Epithelial cell of esophagus (primary cell): ENCODE data around the gene CBX3.
"Not testable (repeated sequence)": the region's sequence is repeated elsewhere in the genome, so short reads cannot be mapped to it uniquely, and the experiment has no call there.

Source experiments
- DNase-seq: peaks from one replicate; pipeline ENCODE4 v3.0.0; 2010; ENCODE audit warnings: low read depth
- H3K4me3 ChIP-seq: 2 replicates; pipeline ENCODE4 v1.5.1; 2011; ENCODE audit warnings: mild to moderate bottlenecking, low read length, control low read depth
- TF ChIP-seq, protein P1 (sequence below): IDR thresholded peaks from 2 replicates; pipeline ENCODE4 v1.5.1; 2011; ENCODE audit warnings: low read depth, mild to moderate bottlenecking, low read length, control low read depth, inconsistent platforms; ENCODE audit not compliant: insufficient read depth; ENCODE audit errors: missing control alignments

The CBX3 gene

DNA sequence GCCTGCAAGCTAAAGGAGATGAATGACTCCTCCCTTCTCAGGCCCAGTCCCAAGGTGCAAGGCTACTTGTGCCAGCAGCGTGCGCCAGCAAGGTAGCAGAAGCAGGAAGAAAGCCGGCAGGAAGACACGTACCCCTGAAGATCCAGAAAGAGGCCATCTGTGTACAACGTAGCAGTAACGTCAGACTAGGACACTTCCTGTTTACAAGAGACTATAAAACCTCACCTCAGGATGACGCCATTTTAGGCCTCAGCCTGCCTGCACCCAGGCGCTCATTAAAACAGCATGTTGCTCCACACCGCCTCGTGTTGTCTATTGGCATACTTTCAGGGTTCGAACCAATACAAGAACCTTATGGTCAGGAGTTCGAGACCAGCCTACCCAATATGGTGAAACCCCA lies 48.7 kb downstream of the CBX3 start:
- TF ChIP-seq, protein P1, sequence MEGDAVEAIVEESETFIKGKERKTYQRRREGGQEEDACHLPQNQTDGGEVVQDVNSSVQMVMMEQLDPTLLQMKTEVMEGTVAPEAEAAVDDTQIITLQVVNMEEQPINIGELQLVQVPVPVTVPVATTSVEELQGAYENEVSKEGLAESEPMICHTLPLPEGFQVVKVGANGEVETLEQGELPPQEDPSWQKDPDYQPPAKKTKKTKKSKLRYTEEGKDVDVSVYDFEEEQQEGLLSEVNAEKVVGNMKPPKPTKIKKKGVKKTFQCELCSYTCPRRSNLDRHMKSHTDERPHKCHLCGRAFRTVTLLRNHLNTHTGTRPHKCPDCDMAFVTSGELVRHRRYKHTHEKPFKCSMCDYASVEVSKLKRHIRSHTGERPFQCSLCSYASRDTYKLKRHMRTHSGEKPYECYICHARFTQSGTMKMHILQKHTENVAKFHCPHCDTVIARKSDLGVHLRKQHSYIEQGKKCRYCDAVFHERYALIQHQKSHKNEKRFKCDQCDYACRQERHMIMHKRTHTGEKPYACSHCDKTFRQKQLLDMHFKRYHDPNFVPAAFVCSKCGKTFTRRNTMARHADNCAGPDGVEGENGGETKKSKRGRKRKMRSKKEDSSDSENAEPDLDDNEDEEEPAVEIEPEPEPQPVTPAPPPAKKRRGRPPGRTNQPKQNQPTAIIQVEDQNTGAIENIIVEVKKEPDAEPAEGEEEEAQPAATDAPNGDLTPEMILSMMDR, result no peak
- no peak overlapping the region for H3K4me3 ChIP-seq
- no peak for DNase-seq

DNA sequence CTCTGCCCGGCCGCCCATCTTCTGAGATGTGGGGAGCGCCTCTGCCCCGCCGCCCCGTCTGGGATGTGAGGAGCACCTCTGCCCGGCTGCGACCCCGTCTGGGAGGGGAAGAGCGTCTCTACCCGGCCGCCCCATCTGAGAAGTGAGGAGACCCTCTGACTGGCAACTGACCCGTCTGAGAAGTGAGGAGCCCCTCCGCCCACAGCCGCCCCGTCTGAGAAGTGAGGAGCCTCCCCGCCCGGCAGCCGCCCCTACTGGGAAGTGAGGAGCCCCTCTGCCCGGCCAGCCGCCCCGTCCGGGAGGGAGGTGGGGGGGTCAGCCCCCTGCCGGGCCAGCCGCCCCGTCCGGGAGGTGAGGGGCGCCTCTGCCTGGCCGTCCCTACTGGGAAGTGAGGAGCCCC lies 60.3 kb downstream of the CBX3 start:
- DNase-seq, H3K4me3 ChIP-seq: not testable (repeated sequence)
